GM19463 (cell line): ENCODE data around the gene SCCPDH.
"Not testable (repeated sequence)": the region's sequence is repeated elsewhere in the genome, so short reads cannot be mapped to it uniquely, and the experiment has no call there.

ENCODE experiments used
- ATAC-seq: cut with Tn5 transposase; IDR thresholded peaks from one replicate; pipeline ENCODE4 v1.9.1; 2021; ENCODE audit warnings: mild to moderate bottlenecking, moderate library complexity; ENCODE audit not compliant: unreplicated experiment

SCCPDH gene

DNA sequence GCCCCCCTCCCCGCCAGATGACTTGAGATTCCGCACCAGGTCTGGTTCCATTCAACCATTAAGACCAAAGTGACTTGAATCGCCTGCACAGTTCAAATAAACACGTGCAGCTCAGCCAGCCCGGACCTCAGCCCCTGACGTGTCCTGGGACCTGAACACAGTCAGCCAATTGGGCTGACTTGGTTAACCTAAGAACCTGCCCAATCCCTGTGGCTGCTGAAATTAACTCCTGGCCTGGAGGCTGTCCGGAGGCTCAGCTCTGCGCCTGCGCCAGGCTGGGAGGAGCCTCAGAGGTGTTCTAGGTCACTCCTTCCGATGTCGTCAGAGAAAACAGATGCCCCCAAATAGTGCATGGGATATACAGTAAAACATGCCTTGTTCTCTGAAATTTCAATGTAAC is 73.4 kb downstream of the SCCPDH start:
- ATAC-seq: no peak

DNA sequence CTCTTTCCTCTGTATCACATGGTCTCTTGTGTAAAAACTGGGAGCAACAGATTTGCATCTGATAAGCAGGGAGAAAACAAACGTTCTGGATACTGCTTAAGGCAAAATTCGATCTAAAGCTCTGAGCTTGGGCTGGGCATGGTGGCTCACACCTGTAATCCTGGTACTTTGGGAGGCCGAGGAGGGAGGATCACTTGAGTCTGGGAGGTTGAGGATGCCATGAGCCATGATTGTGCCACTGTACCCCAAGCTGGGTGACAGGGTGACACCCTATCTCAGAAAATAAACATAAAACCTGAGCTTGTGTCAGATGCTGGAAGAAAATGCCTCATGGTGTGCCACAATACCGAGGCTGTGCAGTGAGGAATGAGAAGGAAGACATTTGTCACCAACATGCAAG is 73.9 kb downstream of the SCCPDH start:
- ATAC-seq: no peak

- no peak for ATAC-seq
Measured at GRCh38 chr1:246798606-246799496, 74.6 kb downstream of the SCCPDH start.

DNA sequence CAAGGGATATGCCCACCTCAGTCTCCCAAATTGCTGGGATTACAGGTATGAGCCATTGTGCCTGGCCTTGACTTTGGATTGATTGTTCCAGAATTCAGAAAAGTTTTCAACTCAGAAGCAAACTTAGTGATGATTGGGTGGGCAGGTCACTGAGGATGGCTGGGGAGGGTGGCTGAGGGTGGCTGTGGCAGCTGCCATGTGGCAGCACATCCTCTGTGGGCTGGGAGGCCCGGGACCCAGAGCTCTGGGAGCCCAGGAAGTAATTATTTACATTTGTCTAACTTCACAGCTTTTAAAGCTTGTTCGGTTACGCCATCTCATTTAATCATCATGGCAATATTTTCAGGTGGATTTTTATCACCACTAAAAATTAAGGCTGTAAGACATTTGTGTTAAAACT is 76.1 kb downstream of the SCCPDH start:
- ATAC-seq: no peak

GRCh38 chr1:246800756-246801155 is 76.5 kb downstream of the SCCPDH start:
- no peak for ATAC-seq

DNA sequence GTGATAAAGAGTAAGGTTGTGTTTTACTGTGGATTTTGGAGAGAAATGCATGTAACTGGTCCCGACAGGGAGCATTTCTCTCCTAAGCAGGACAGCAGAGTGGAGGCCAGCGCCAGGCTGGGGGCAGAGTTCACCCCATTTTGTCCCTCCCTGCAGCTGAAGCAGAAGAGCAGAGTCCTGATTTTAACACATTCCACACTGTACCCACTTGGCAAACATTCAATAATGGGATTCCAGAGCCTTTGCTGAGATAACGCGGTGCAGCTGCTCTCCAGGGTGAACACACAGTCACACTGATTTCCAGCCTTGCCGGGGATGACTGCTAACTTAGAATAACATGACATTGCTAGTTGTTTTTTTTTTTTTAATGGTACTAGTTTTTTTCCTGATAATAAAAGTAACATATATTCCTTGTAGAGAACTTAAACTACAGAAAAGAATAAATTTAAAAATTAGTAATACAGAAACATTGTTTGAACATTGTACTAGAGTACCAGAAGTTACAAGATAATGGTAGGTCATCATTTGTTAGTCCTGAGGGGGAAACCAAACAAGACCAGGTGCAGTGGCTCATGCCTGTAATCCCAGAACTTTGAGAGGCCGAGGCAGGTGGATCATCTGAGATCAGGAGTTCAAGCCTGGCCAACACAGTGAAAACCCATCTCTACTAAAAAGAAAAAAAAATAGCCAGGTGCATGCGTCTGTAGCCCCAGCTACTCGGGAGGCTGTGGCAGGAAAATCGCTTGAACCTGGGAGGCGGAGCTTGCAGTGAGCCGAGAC is 77.2 kb downstream of the SCCPDH start:
- no peak for ATAC-seq

GRCh38 chr1:246803373-246803772 is 79.2 kb downstream of the SCCPDH start:
- no peak for ATAC-seq

DNA sequence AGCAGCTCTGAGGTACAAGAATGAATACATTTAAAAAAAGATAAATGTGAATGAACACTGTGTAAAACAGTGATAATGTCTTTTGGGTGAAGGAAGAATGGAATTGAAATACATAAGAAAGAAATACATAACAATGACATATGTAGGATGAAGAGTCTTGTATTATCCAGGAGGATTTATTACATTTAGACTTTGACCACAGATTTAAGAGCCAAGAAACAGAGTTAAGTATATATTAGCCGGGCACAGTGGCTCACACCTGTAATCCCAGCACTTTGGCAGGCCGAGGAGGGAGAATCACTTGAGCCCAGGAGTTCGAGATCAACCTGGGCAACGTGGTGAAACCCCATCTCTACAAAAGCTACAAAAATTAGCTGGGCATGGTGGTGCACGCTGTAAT is 79.7 kb downstream of the SCCPDH start:
- no peak for ATAC-seq

GRCh38 chr1:246805135-246805716 is 81.0 kb downstream of the SCCPDH start:
- no peak for ATAC-seq

DNA sequence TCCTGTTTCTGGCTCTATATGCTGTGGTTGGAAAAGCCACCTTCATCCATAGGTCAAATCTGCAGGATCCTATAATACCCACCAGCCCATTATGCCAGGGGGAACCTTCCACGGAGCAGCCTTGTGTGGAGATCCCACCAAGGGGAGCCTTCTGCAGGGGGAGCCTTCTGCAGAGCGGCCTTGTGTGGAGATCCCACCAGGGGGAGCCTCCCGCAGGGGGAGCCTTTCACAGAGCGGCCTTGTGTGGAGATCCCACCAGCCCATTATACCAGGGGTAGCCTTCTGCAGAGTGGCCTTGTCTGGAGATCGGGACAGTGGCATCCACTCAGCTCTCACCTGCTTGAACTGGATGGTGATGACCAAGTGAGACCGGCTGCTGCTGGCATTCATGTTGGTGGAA is 85.3 kb downstream of the SCCPDH start:
- ATAC-seq: no peak

DNA sequence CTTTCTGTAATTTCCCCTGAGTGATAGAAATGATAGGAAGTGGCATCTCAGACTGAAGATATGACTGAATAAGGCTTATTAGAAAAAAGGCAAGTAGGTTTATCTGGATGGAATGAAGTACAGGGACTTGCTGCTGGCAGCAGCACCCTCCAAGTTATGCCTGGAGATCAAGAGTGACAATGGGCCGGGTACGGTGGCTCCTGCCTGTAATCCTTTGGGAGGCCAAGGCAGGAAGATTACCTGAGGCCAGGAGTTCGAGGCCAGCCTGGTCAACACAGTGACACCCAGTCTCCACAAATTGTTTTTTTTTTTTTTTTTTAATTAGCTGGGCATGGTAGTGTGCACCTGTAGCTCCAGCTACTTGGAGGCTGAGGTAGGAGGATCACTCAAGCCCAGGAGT is 87.8 kb downstream of the SCCPDH start:
- ATAC-seq: no peak

- ATAC-seq: not testable (repeated sequence)
Measured at GRCh38 chr1:246813325-246813724, 89.1 kb downstream of the SCCPDH start.

- no peak for ATAC-seq
Measured at GRCh38 chr1:246814890-246815289, 90.7 kb downstream of the SCCPDH start.

DNA sequence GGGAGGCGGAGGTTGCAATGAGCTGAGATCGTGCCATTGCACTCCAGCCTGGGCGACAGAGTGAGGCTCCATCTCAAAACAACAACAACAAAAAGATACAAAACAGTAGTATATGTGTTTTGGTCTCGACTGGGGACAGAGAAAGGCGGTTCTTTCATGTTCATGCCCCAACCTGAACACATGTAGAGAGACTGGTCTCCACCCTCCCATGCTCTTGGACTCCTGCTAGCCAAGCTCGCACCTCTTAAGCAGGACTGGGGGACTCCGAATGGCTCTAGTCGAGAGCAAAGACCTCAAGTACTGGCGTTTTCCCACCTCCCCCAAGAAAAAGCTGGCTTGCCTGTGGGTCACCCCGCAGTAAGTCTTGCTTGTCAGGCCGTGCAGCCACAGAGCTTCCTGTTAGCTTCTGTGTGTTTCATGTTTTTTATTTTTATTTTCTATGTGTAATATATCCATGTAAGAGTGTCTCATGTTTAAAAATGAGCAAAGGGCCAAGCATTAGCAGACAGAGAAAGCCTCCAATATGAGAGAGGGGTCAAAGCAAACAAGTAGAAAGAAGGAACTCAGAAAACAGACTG is 91.6 kb downstream of the SCCPDH start:
- ATAC-seq: no peak
